ENCODE results near the gene NUP58.
"Not testable (repeated sequence)": the region's sequence is repeated elsewhere in the genome, so short reads cannot be mapped to it uniquely, and the experiment has no call there.

Gene NUP58

DNA sequence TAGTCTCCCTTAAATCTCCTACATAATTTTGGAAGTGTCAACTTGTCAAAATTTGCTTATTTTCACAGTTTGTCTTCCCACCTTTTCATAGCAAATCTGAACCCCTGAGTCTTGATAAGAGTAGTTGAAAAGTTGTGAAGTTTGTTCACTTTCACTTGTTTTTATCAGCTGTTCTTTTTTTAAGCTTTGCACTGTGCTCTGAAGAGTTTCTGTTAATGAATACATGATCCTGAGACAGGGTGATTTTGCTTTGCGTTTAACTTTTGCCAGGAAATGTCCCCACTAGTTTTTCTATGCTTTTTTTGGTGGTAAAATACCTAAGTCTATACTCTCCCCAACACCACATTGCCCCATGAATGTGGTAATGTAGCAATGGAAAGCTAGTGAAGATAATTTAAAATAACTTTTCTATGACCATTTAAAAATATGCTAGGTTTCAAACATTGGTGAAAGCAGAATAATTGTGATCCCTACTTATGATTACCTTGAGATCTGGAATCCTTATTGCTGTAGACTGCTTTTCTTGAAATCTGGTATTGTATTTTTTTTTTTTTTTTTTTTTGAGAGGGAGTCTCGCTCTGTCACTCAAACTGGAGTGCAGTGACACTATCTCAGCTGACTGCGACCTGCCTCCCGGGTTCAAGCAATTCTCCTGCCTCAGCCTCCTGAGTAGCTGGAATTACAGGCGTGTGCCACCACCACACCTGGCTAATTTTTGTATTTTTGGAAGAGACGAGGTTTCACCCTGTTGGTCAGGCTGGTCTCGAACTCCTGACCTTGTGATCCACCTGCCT is 5.4 kb downstream of the NUP58 start:
- no peak for DNase-seq (ENCODE audit: low read depth in 2 of 2)

DNA sequence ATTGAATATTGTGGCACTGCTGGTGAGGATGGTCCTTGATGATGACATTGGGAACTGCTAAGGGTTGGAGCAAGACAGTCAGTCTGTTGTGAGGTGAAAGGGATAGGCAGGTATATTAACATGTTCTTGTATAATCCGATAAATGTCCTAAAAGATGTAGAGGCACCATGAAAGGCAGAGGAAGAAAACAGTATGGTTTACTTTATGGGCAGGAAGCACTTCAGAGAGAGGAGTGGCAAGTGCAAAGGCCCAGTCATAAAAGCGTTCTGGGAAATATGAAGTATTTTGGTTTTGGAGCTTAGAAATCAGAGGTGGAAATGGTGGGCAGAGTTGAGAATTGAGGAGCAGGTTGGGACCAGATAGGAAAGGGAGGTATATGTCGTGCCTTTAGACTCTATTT is 9.5 kb downstream of the NUP58 start:
- DNase-seq (ENCODE audit: low read depth in 2 of 2), result no peak

DNA sequence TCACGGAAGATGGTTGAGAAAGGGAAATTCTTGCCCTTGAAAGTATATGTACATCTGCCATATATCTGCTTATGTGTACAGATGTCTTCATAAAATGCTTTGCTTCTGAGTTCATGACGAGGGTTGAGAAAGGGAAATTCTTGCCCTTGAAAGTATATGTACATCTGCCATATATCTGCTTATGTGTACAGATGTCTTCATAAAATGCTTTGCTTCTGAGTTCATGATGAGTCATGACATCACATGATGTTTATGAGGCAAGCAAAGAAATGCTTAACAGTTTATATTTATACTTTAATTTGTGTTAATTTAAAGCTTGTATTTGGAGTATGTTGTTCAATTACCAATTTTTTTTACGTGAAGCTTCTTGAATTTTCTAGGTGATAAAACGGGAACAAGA is 17.5 kb downstream of the NUP58 start:
- DNase-seq (ENCODE audit: low read depth in 2 of 2), result peak in 1 of 2 experiments; percentile 11

DNA sequence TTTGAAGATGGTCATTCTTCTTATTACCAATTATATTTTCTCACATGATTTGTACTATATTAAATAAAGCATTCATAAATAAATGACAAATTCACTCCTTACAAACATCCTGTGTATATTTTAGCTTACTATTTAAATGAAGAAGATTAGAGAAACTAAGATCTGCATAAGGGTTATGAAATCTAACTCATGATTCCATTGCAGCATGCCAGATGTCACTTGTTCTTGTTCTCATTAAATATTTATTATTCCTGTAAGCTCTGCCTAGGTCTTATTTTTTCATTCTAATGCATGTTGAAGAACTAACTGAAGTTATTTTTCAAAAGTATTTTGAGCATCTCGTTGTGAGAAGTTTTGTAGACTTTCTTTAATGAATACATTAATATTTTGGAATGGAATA is 18.3 kb downstream of the NUP58 start:
- DNase-seq (ENCODE audit: low read depth in 2 of 2), result no peak

DNA sequence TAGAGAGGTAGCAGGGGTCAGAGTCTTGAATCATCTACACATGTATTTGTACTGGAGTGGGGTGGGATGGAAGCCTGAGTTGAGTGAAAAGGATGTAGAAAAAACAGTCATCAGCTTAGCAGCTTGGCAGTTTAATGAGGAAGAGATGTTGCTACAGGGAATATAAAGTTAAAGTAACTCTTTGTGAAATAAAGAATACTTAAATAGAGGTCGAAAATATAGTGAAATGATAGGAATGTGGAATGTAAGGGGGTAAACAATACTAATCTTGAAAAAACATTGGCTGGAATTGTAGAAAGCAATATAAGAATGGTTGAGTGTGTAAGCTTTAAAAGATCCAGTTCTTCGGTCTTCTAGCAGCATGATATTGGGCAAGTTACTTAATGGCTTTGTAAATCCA is 22.7 kb downstream of the NUP58 start:
- no peak for DNase-seq (ENCODE audit: low read depth in 2 of 2)

DNA sequence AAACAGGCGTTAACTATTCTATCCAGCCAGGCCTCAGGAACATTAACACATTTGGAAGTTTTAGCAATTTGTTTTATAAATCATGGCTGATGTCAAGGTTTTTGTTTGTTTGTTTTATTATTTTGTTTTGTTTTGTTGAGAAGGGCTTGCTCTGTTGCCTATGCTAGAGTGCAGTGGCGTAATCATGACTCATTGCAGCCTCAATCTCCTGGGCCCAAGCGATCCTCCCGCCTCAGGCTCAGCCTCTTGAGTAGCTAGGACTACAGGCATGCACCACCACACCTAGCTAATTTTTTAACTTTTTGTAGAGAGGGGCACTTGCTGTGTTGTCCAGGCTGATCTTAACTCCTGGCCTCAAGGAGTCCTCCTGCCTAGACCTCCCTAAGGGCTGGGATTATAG is 28.3 kb downstream of the NUP58 start:
- DNase-seq (ENCODE audit: low read depth in 2 of 2), result no peak

DNA sequence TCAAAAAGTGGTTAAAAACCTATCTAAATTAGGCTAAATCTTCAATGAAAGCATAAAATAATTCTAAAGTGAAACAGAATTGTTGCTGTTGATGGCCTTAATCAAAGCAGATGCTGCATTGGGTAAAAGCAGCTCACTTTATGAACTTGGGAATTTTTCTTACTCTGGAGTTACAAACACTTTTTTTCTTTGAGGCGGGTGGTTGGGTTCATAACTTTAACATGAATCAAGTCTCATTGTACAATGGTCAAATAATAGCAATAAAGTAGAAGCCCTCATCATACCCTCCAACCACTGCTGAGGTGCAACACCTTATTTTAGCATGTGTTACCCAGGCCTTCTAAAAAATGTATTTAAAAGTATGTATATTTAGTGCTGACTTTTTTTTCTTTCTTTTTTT is 29.1 kb downstream of the NUP58 start:
- no peak for DNase-seq (ENCODE audit: low read depth in 2 of 2)

DNA sequence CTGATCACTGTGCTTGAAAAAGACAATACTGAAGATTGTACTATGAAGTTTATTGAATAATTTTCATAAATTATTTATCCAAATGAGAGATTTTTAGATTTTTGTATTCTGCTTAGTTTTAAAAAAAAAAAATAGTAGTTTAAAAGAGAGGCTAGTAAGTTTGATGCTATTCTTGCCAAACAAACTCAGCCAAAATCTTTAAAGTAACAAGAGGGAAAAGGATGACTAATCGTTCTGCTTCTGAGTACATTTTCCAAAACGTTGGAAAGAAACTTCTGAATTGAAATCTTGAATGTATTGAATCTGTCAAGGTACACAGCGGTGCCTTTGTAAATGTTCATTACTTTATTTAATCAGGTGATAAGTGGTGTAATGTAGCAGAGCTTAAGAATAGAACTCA is 34.4 kb downstream of the NUP58 start:
- DNase-seq (ENCODE audit: low read depth in 2 of 2), result no peak

DNA sequence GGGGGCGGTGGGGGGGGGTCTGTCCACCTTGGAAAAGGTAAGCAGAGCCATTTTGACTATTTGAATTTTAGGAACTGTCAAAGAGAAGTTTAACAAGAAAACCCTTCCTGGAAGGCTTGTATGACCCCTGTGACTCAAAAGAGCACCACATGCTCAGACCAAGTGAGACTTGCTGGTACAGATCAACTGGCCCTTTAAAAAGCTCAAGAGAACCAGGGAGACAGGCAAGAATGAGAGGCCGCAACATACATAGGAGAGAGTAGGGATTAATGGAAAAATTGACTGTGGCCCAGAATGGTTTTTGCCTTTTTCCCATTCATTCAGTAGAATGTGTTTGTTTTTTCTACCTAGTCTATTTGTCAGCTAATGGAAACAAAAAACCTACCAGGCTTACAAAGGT is 44.2 kb downstream of the NUP58 start:
- DNase-seq (ENCODE audit: low read depth in 2 of 2), result no peak

DNA sequence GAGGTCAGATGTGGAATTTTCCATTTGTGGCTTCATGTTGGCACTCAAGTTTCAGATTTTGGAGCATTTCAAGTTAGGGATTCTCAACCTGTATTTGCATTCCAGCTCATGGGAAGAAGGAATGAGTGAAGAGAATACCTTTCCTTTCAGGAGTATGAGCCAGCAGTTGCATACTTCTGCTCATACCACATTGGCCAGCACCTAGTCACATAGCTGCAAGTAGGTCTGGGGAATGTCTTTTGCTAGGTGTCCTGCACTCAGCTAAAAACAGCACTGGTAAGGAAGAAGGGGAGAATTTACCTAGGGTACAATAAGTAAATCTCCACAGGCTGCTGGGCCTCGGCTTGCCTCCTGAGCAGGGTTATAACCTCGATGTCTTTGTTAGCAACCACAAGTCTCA is 45.7 kb downstream of the NUP58 start:
- no peak for DNase-seq (ENCODE audit: low read depth in 2 of 2)

DNA sequence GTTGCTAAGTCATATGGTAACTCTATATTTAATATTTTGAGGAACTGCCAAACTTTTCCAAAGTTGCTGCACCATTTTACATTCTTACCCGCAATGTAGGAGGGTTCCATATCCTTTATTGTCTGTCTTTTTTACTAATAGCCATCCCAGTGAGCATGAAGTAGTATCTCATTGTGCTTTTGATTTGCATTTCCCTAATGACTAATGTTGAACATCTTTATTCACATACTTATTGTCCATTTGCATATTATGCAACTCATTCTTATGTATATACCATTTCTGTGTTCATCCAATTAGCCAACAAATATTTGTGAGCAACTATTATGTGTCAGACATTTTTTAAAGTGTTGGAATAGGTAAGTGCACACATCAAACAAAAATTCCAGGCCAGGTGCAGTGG is 50.0 kb downstream of the NUP58 start:
- no peak for DNase-seq (ENCODE audit: low read depth in 2 of 2)

DNA sequence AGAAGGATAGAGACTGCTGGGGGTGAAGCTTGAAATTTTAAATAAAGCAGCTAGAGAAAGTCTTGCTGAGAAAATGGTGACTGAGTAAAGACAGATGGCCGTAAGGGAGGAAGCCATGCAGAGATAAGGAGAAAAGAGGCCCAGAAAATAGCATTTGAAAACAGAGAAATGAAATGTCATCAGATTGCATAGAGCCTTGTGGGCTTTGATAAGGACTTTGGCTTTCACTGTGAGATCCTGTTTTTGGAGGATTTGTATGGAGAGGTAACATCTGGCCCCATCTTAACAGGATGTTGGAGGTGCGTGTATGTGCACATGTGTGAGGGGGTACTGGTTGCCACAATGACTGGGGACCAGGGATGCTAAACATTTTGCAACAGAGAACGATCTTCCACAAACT is 50.8 kb downstream of the NUP58 start:
- DNase-seq (ENCODE audit: low read depth in 2 of 2), result no peak

DNA sequence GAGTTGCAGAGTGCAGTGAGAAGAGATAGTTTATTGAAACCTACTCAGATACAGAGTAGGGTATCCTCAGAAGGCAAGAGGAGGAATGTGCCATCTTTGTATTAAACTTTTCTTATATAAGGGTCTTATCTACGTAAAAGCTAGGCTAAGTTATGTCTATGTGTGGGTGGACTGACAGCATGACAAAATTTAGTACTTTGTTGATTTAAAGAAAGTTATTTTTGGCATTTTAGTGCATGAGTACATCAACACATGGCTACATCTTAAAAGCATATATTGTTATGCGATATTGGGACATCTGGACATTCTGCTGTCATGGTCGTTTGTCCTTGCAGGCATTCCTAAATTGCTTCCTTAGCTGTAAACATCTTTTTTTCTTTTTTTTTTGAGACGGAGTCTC is 51.4 kb downstream of the NUP58 start:
- no peak for DNase-seq (ENCODE audit: low read depth in 2 of 2)

DNA sequence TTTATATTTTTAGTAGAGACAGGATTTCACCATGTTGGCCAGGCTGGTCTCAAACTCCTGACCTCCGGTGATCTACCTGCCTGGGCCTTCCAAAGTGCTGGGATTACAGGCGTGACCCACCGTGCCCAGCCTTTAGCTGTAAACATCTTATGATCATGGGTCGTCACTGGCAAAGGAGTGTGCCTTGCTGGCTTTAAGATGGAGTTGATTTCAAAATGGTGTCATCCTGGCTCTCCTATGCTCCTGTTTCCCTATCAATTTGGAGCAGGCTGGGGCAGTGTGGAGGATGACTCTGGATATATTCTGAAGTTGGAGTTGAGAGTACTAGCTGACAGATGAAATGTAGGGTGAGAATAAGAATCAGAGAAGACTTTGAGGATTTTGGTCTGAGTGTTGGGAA is 51.9 kb downstream of the NUP58 start:
- no peak for DNase-seq (ENCODE audit: low read depth in 2 of 2)

DNA sequence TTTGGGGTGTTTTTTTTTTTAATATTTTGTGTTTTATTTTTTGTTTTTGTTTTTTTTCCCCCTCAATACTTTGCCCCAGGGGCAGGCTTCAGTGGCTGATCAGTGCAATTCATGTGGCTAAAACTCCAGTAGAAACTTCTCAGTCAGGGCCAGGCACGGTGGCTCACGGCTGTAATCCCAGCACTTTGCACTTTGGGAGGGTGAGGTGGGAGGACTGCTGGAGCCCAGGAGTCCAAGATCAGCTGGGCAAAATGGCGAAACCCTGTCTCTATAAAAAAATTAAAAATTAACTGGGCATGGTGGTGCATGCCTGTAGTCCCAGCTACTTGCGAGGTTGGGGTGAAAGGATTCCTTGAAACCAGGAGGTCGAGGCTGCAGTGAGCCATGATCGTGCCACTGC is 53.0 kb downstream of the NUP58 start:
- DNase-seq (ENCODE audit: low read depth in 2 of 2), result no peak

DNA sequence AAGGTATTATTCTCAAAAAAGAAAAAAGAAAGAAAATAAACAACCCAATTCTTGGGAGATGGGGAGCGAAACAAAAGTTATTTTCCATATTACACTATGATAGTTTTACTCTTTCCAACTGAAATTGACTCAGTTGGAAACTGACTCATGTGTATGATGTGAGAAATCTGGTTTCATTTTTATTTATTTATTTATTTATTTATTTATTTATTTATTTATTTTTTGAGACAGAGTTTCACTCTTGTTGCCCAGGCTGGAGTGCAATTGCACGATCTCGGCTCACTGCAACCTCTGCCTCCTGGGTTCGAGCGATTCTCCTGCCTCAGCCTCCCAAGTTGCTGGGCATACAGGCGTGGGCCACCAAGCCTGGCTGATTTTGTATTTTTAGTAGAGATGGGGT is 59.0 kb downstream of the NUP58 start:
- DNase-seq (ENCODE audit: low read depth in 2 of 2), result not testable (repeated sequence)

DNA sequence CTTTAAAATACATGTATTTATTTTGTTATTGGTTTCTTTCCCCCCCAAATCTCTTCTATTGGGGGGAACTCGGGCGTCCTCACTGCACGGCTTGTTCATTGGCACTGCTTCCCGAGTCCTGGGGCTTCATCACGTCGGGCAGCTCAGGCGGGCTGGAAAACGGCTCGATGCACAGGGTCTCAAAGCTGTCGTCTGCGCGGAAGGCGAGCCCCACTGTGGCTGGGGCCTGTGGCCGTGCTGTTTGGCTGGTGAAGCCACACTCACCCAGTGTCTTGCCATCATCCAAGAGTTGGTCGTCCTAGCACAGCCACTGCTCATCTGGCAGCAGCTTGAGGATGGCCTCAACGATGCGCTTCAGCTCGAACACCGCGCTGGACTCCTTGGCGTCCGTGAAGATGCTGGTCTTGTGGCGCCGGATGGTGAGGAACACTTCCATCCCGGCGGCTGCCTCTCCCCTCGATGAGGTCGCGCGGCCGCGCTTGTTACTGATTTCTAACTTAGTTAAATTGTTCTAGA is 64.4 kb downstream of the NUP58 start:
- no peak for DNase-seq (ENCODE audit: low read depth in 2 of 2)

DNA sequence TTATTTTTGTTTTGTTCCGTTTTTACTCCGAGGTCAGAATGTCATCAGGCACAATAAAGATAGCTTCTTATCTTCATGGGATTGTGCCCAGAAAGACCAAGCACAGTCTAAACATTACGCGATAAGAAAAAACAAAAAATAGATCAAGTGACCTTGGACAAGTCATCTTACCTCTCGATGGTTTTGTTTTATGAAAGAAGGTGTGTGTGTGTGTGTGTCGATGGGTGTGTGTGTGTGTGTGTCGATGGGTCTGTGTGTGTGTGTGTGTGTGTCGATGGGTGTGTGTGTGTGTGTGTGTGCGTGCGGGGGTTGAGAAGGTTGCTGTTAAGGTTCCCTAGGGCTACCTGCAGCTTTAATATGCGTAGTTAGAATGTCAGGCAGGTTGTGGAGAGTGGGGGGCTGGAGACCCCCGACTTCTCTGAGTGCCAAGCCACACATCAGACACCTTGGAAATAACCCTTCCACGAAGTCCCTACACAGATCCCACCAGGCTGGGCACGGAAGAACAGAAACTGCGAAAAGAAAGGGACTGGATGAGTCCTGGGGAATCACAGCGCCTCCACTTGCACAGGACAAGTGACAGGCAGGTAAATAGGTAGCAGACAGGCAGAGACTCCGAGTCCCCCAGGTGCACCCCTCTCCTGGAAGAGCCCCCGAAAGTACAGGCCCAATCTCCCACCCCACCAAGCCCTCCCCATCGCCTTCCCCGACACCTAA is 69.9 kb downstream of the NUP58 start:
- no peak for DNase-seq (ENCODE audit: low read depth in 2 of 2)

DNA sequence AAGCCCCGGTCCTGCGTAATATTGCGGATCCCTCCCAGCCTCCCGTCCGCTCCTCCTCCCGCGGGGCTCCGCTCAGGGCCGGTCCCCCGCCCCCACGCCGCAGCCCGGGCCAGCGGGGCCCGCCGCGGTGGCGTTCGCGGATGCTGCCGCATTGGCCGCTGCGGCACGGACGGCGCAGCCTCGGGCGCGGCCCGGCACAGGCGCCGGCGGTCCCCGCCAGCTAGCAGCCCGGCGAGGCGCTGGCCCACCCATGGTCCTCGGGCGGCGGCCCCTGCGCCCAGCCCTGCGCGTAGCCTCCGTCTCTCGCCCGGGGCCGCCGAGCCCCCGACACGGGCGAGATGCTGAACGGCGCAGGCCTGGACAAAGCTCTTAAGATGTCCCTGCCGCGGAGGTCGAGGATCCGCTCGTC is 70.5 kb downstream of the NUP58 start, which contains the start of gene ATP8A2:
Gene ATP8A2, plus strand, starts transcription at position 100 of the 409 bp plus-strand sequence. Its CDS starts 239 bp downstream, at position 339.
- DNase-seq (ENCODE audit: low read depth in 2 of 2), result no peak

DNA sequence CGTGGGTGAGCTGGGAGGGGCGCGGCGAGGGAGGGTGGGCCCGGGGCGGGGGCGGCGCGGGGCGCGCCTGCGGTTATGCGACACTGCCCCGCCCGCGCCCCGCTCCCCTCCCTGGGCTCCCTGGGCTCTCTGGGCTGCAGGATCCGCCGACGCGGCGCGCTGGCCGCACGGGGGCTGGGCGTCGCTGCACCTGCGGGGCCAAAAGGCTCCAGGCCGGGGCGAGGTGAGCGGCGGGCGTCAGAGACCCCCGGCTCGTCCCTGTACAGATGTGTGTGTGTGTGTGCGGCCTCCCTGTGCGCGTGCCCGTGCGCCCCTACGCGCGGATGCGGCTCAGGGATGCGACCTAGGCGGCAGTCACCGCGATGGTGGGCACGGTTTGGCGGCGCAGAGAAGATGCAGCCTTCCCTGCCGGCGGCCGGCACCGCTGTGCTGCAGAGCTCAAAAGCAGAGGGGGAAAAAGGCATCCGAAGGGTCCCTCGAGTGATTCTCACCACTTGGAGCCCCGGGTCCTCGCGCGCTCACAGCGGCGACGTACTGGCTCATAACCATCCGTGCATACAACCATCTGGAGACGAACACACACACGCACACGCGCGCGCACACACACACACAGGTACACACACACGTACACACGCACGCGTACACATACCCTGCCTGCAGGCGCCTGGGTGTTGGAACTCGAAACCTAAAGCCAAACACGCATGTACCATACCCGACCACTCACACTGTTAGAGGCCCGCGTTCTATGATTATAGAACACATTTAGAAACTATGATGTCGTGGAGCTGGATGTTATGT is 71.1 kb downstream of the NUP58 start:
- no peak for DNase-seq (ENCODE audit: low read depth in 2 of 2)

DNA sequence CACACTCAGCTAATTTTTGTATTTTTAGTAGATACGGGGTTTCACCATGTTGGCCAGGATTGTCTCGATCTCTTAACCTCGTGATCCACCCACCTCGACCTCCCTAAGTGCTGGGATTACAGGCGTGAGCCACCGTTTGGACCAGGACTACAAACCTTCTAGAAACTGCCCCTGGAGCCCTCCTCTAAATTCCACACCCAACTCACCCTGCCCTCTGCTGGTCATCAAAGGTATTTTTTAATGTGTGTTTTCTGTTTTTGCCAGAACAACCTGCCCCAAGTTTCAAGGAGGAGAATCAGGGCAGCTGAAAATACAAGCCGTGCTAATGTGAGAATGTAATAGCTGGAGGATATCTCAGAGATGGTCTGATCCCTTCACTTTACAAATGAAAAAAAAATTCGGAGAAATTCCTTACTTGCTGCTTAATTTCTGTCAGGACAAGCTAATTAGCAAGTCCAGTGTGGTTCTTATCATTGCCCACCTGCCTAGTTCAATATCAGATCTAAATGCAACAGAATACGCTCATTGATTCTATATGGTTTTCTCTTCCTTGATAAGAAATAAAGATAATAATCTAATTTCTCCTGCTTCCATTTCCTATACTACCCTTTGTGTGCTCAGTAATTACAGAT is 74.4 kb downstream of the NUP58 start:
- DNase-seq (ENCODE audit: low read depth in 2 of 2), result no peak

All from fibroblast of skin of left biceps (primary cell).